ENCODE measurements around the gene NGFR. TPM values are rescaled to one million over a fixed set of nuclear protein-coding genes. Genes with fewer than 3 reads are reported as not detected.

Gene NGFR
- total RNA-seq, 6 donors from 2014 or later = 1.3 to 2.9 (median 2.2) TPM

GRCh38 chr17:49543860-49544259 is 48.8 kb downstream of the NGFR start:
- Histone ChIP-seq H3K27me3 (no peaks in the 10 kb centered on the region), H3K9me3 (peaks cover 0 to 5% (median 2%) of the 10 kb centered on the region in 4 donors), H3K27ac (no peak overlapping the region), H3K4me1 (no peaks in the 10 kb centered on the region), H3K36me3 (no peaks in the 10 kb centered on the region), H3K4me3 (no peak overlapping the region)
- ATAC-seq (ENCODE audit: low FRiP score in 2 of 2) = no peak
- no peak for DNase-seq
- no peak for TF ChIP-seq POLR2A (IDR thresholded peaks at IDR 0.05)
- no peak for TF ChIP-seq POLR2AphosphoS5 (IDR thresholded peaks at IDR 0.05)
- no peak for TF ChIP-seq CTCF (IDR thresholded peaks at IDR 0.05)
- no peak for TF ChIP-seq EP300 (IDR thresholded peaks at IDR 0.05)
- WGBS, 2 donors = 63 to 87% methylated on average over 3 of the region's 3 CpGs

GRCh38 chr17:49545007-49545660 is 50.0 kb downstream of the NGFR start:
- TF ChIP-seq POLR2A (IDR thresholded peaks at IDR 0.05) (no peak), EP300 (IDR thresholded peaks at IDR 0.05) (no peak), POLR2AphosphoS5 (IDR thresholded peaks at IDR 0.05) (no peak), CTCF (IDR thresholded peaks at IDR 0.05) (no peak)
- WGBS, 2 donors = 66 to 70% methylated on average over 8 of the region's 8 CpGs
- H3K36me3 ChIP-seq = no peaks in the 10 kb centered on the region
- DNase-seq (no peak), ATAC-seq (ENCODE audit: low FRiP score in 2 of 2) (no peak)
- no peaks in the 10 kb centered on the region for H3K27me3 ChIP-seq
- H3K4me3 ChIP-seq = no peak overlapping the region
- no peak overlapping the region for H3K27ac ChIP-seq
- no peaks in the 10 kb centered on the region for H3K4me1 ChIP-seq
- H3K9me3 ChIP-seq = peaks cover 0 to 5% (median 2%) of the 10 kb centered on the region in 4 donors

GRCh38 chr17:49545806-49546545 is 50.9 kb downstream of the NGFR start:
- H3K4me1 ChIP-seq = no peaks in the 10 kb centered on the region
- H3K27me3 ChIP-seq = no peaks in the 10 kb centered on the region
- H3K9me3 ChIP-seq = peaks cover 0 to 2% (median under 1%) of the 10 kb centered on the region in 4 donors
- WGBS, 2 donors = 73 to 86% methylated on average over 11 to 15 of the region's 15 CpGs
- TF ChIP-seq CTCF (IDR thresholded peaks at IDR 0.05) (no peak), EP300 (IDR thresholded peaks at IDR 0.05) (no peak), POLR2AphosphoS5 (IDR thresholded peaks at IDR 0.05) (no peak), POLR2A (IDR thresholded peaks at IDR 0.05) (no peak)
- no peak for DNase-seq
- H3K4me3 ChIP-seq = no peak overlapping the region
- H3K27ac ChIP-seq = no peak overlapping the region
- no peak for ATAC-seq (ENCODE audit: low FRiP score in 2 of 2)
- no peaks in the 10 kb centered on the region for H3K36me3 ChIP-seq

- ATAC-seq (ENCODE audit: low FRiP score in 2 of 2) = no peak
- TF ChIP-seq POLR2AphosphoS5 (IDR thresholded peaks at IDR 0.05) (no peak), CTCF (IDR thresholded peaks at IDR 0.05) (no peak), POLR2A (IDR thresholded peaks at IDR 0.05) (no peak), EP300 (IDR thresholded peaks at IDR 0.05) (no peak)
Observed at GRCh38 chr17:49546546-49547535, 51.7 kb downstream of the NGFR start.

More at GRCh38 chr17:49546546-49547535, 51.7 kb downstream of the NGFR start:
- no peak overlapping the region for H3K27ac ChIP-seq
- H3K27me3 ChIP-seq = no peaks in the 10 kb centered on the region
- no peaks in the 10 kb centered on the region for H3K36me3 ChIP-seq
- no peak overlapping the region for H3K4me3 ChIP-seq
- H3K4me1 ChIP-seq = no peaks in the 10 kb centered on the region
- H3K9me3 ChIP-seq = no peaks in the 10 kb centered on the region
- WGBS, 2 donors = 82 to 86% methylated on average over 14 to 18 of the region's 18 CpGs
- DNase-seq = no peak
